Measurements from ENCODE around the gene FTO.

Gene FTO

DNA sequence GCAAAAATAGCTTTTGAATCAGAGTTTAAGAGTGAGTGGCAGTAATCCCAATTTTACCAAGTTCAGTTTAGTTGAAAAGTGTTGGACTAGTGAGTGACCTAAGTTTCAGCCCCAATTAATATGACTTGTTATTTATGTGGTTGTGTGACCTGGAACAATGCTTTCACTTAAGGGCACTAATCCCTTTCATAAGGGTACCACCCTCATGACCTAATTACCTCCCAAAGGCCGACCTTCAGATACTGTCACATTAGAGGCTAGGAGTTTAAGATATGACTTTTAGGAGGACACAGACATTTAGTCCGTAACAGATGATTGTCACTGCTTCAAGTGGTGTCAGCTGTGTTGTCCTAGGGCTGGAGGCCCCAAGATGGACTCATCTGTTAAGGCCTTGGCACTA, 392.7 kb downstream of the FTO start:
- TF ChIP-seq, protein P1, sequence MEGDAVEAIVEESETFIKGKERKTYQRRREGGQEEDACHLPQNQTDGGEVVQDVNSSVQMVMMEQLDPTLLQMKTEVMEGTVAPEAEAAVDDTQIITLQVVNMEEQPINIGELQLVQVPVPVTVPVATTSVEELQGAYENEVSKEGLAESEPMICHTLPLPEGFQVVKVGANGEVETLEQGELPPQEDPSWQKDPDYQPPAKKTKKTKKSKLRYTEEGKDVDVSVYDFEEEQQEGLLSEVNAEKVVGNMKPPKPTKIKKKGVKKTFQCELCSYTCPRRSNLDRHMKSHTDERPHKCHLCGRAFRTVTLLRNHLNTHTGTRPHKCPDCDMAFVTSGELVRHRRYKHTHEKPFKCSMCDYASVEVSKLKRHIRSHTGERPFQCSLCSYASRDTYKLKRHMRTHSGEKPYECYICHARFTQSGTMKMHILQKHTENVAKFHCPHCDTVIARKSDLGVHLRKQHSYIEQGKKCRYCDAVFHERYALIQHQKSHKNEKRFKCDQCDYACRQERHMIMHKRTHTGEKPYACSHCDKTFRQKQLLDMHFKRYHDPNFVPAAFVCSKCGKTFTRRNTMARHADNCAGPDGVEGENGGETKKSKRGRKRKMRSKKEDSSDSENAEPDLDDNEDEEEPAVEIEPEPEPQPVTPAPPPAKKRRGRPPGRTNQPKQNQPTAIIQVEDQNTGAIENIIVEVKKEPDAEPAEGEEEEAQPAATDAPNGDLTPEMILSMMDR (IDR thresholded peaks at IDR 0.05; ENCODE audit: low read depth, low read length) = no peak
- no peak for DNase-seq (ENCODE audit: extremely low read depth, low read depth)

DNA sequence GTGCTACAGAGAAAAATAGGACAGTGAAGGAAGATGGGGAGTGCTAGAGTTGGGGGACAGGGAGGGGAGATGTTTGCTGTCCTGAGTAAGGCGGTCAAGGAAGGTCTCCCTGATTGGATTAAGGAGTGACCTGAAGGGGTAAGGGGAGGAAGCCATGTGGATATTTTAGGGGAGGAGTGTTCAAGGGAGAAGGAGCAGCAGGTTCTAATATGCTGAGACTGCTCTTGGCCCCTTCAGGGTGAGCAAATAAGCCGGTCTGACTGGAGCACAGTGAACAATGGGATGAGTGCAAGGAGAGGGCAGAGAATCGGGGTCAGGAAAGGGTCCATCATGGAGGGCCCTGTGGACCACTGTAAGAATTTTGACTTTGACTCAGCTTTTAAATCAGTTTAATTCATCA, 393.8 kb downstream of the FTO start:
- TF ChIP-seq, protein P1 (IDR thresholded peaks at IDR 0.05; ENCODE audit: low read depth, low read length) = no peak
- DNase-seq (ENCODE audit: extremely low read depth, low read depth) = no peak

DNA sequence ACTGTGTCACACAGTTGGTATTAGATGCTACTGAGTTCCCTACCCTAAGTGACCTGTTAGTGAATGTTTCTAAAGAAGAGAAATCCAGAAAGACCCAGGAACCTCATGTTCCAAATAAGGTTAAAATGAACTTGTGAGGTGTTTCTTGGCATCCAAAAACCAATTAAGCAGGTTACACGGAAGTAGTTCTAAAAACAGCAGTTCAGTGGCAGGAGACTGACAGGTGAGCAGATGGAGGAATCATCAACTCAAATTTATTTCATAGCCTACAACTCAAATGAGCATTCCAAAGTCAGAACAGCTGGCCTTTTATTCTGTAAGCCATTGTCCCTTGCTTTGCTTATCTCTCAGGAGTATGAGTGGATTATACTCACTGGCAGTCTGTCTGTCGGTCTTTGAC, 394.3 kb downstream of the FTO start:
- no peak for DNase-seq (ENCODE audit: extremely low read depth, low read depth)
- TF ChIP-seq, protein P1 (IDR thresholded peaks at IDR 0.05; ENCODE audit: low read depth, low read length) = no peak

DNA sequence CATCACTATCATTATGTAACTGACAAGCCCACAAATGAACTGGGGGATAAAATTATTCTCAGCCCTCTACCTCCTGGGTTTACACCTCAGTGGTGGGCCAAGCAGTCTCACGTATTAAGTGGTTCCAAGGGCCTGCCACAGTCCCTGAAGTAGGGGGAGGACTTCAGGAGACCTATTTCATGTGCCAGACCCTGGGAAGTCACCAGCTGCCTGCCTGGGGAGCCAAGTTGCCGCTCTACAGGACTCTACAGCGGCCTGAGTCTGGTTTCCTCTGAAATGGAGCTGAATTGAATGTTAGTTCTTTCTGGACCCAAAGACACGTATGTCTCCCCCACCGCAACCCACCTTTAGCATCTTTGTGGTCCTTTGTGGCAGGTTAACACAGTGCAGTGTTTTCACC, 395.7 kb downstream of the FTO start:
- DNase-seq (ENCODE audit: extremely low read depth, low read depth) = no peak

DNA sequence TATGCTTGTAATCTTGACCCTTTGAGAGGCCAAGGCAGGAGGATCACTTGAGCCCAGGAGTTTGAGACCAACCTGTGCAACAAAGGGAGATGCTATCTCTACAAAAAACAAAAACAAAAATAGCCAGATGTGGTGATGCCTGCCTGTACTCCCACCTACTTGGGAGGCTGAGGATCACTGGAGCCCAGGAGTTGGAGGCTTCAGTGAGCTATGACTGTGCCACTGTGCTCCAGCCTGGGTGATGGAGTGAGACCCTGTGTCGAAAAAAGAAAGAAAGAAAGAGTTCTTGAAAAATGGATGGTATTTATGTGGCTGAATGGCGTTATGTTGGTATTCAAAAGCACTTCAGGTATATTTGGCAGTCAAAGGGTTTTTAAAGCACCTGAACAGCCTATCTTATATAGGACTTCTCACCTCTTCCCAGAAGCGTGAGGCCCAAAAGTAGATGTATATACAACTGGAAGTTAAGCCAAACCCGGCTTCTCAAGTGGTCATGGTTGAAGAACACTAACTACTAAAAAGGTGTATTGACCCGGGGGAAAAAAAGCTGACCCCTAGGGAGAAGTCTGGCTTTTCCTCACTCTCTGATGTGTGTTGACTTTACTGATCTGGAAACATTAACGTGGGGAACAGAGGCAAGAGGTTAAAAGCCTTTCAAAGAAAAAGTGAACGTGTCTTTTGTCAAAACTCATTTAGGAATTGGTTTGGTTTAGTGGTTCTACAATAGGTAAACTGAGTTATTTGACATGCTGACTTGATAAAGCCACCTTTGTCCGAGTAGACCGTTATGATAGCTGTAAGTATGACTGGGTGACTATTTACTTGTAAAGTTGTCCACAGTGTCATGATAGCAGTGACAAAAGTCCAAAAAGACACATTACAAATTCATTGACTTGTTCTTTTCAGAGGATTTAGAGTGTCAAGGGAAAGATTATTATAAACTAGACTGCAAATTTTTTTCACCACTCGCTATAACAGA, 399.2 kb downstream of the FTO start:
- DNase-seq (ENCODE audit: extremely low read depth, low read depth) = no peak

More for the DNA sequence above, 395.7 kb downstream of the FTO start:
- TF ChIP-seq, protein P1 (IDR thresholded peaks at IDR 0.05; ENCODE audit: low read depth, low read length) = no peak

DNA sequence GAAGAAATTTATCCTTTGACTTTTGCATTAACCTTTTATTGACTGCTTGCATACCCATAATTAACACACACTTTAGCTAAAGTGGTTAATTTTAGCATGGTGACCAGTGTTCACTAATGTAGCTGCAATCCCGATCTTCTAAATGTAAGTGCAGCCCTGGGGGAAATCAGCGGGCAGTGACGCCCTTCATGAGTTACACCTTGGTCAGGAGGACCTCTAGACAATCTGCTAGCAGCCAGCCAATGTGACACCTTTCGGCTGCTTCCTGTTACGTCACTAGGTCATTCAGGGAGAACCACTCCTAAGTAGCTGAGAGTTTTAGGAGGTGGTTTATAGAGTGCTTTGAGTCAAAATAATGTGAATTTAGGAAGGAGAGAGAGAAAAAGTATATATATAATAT, 402.1 kb downstream of the FTO start:
- TF ChIP-seq, protein P1 (IDR thresholded peaks at IDR 0.05; ENCODE audit: low read depth, low read length) = no peak
- DNase-seq (ENCODE audit: extremely low read depth, low read depth) = no peak

More for the DNA sequence above, 399.2 kb downstream of the FTO start:
- TF ChIP-seq, protein P1 (IDR thresholded peaks at IDR 0.05; ENCODE audit: low read depth, low read length) = no peak

DNA sequence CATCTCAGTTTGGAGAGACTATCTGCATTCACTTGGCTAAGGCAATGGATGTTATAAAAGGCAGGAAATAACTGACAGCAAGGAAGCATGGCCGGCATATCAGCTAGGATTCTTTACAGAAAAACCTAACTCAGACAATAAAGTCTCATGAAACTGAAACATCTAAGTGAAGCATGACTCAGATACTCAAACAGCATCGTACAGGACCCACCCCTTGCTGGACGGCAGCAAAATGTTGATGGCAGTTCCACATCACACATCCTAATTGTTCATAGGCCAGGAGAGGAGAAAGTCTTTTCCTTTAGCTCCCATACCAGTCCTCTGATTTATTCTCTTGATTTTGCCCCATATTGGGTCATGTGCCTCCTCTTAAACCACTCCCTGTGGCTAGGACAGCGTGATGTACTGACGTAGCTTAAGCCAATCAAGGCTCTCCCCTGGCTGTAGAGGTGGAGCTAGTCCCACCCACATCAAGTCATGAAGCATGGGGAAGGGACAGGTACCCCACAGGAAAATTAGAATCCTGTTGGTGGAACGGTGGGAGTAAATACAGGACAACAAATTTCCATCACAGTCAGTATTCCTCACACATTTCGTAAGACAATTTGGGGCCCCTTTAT, 403.7 kb downstream of the FTO start:
- TF ChIP-seq, protein P1 (IDR thresholded peaks at IDR 0.05; ENCODE audit: low read depth, low read length) = no peak
- no peak for DNase-seq (ENCODE audit: extremely low read depth, low read depth)
